NAMALWA (cell line): ENCODE measurements around the gene KRT6B.
"Not testable (repeated sequence)": the region's sequence is repeated elsewhere in the genome, so short reads cannot be mapped to it uniquely, and the experiment has no call there.

ENCODE experiments used
- DNase-seq: peaks from one replicate; pipeline ENCODE4 v3.0.0-alpha.2; 2015; ENCODE audit warnings: low spot score

KRT6B gene

GRCh38 chr12:52469853-52470252, 17.9 kb upstream of the KRT6B start:
- DNase-seq, result no peak

GRCh38 chr12:52464897-52465296, 13.0 kb upstream of the KRT6B start:
- no peak for DNase-seq

GRCh38 chr12:52461693-52462092, 9.7 kb upstream of the KRT6B start:
- no peak for DNase-seq

GRCh38 chr12:52458861-52459260, 6.9 kb upstream of the KRT6B start:
- DNase-seq, result no peak

GRCh38 chr12:52455821-52456220, 3.9 kb upstream of the KRT6B start:
- no peak for DNase-seq

- DNase-seq, result no peak
Observed at GRCh38 chr12:52454411-52455201, 2.7 kb upstream of the KRT6B start.

- DNase-seq, result no peak
Observed at GRCh38 chr12:52448228-52448627, 3.7 kb downstream of the KRT6B start.

GRCh38 chr12:52447196-52447595, 4.8 kb downstream of the KRT6B start:
- DNase-seq, result not testable (repeated sequence)

GRCh38 chr12:52446367-52447045, 5.4 kb downstream of the KRT6B start:
- DNase-seq, result no peak

- no peak for DNase-seq
Observed at GRCh38 chr12:52445876-52446275, 6.1 kb downstream of the KRT6B start.

GRCh38 chr12:52444647-52445595, 7.0 kb downstream of the KRT6B start:
- no peak for DNase-seq

- DNase-seq, result no peak
Observed at GRCh38 chr12:52443966-52444365, 8.0 kb downstream of the KRT6B start.

- no peak for DNase-seq
Observed at GRCh38 chr12:52442600-52443061, 9.3 kb downstream of the KRT6B start.

- DNase-seq, result no peak
Observed at GRCh38 chr12:52441320-52441911, 10.5 kb downstream of the KRT6B start.

- DNase-seq, result no peak
Observed at GRCh38 chr12:52440821-52441319, 11.1 kb downstream of the KRT6B start.

- DNase-seq, result no peak
Observed at GRCh38 chr12:52439845-52440244, 12.1 kb downstream of the KRT6B start.

GRCh38 chr12:52439420-52439819, 12.5 kb downstream of the KRT6B start:
- no peak for DNase-seq

GRCh38 chr12:52438305-52439301, 13.3 kb downstream of the KRT6B start:
- DNase-seq, result no peak

- no peak for DNase-seq
Observed at GRCh38 chr12:52437508-52437907, 14.4 kb downstream of the KRT6B start.

GRCh38 chr12:52436828-52437474, 15.0 kb downstream of the KRT6B start:
- DNase-seq, result no peak
